ENCODE results near the gene PAFAH1B1. TPM values are rescaled to one million over a fixed set of nuclear protein-coding genes. Genes with fewer than 3 reads are reported as not detected.
"Not testable (repeated sequence)": the region's sequence is repeated elsewhere in the genome, so short reads cannot be mapped to it uniquely, and the experiment has no call there.

The PAFAH1B1 gene
- polyA plus RNA-seq, 2 donors, result 36.6 to 40.7 TPM

DNA sequence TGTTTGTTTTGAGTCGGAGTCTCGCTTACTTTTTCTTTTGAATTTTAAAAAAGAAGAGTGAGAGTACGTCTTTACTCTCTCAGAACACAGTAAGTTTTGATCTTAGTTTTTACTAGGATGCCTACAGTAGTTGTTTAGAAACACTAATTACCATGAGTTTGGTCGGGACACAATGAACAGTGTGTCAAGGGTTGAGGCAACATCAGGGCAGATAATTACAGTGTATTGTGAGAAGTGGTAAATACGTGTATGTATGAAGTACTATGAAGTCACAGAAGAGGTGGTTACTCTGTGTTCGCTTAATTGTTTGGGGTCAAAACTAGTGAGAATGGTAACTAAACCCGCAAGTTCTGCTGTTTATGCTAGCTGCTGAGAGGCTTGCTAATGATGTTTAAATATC is 18.2 kb downstream of the PAFAH1B1 start:
- Histone ChIP-seq H3K27me3 (ENCODE audit: control insufficient read depth in 1 of 2, insufficient read depth in 2 of 2, low read length in 2 of 2) (no peaks in the 10 kb centered on the region), H3K9me3 (ENCODE audit: control insufficient read depth in 2 of 2, insufficient read depth in 1 of 2, low read depth in 1 of 2, low read length in 1 of 2) (no peaks in the 10 kb centered on the region), H3K27ac (ENCODE audit: low read depth in 2 of 2, low read length in 1 of 2) (no peak overlapping the region), H3K4me1 (ENCODE audit: control insufficient read depth in 2 of 2, insufficient read depth in 2 of 2, low read length in 1 of 2) (peaks cover 3 to 6% of the 10 kb centered on the region in 2 donors), H3K36me3 (ENCODE audit: control insufficient read depth in 2 of 2, insufficient read depth in 2 of 2, low read length in 1 of 2) (peaks cover 0 to 3% of the 10 kb centered on the region in 2 donors), H3K4me3 (ENCODE audit: low read depth in 1 of 2, low read length in 2 of 2) (no peak overlapping the region)
- WGBS, 2 donors, result 73 to 80% methylated on average over 7 of the region's 7 CpGs

DNA sequence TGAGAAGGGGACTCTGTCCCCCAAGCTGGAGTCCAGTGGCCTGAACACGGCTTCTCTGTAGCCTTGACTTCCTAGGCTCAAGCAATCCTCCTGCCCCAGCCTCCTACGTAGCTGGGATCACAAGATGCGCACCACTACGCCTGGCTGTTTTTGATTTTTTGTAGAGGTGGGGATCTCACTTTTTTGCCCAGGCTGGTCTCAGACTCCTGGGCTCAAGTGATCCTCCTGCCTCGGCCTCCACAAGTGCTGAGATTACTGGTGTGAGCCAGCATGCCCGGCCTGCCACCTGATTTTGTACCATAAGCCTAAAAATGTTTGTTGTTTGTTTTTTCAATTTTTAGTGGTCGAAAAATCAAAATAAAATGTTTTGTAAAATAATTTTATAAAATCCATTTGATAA is 19.2 kb downstream of the PAFAH1B1 start:
- 96 to 97% methylated on average over 7 of the region's 7 CpGs for WGBS, 2 donors
- no peaks in the 10 kb centered on the region for H3K9me3 ChIP-seq (ENCODE audit: control insufficient read depth in 2 of 2, insufficient read depth in 1 of 2, low read depth in 1 of 2, low read length in 1 of 2)
- H3K27ac ChIP-seq (ENCODE audit: low read depth in 2 of 2, low read length in 1 of 2), result no peak overlapping the region
- peaks cover 0 to 3% of the 10 kb centered on the region in 2 donors for H3K36me3 ChIP-seq (ENCODE audit: control insufficient read depth in 2 of 2, insufficient read depth in 2 of 2, low read length in 1 of 2)
- peaks cover 3% of the 10 kb centered on the region in 2 donors for H3K4me1 ChIP-seq (ENCODE audit: control insufficient read depth in 2 of 2, insufficient read depth in 2 of 2, low read length in 1 of 2)
- H3K4me3 ChIP-seq (ENCODE audit: low read depth in 1 of 2, low read length in 2 of 2), result no peak overlapping the region
- H3K27me3 ChIP-seq (ENCODE audit: control insufficient read depth in 1 of 2, insufficient read depth in 2 of 2, low read length in 2 of 2), result no peaks in the 10 kb centered on the region

DNA sequence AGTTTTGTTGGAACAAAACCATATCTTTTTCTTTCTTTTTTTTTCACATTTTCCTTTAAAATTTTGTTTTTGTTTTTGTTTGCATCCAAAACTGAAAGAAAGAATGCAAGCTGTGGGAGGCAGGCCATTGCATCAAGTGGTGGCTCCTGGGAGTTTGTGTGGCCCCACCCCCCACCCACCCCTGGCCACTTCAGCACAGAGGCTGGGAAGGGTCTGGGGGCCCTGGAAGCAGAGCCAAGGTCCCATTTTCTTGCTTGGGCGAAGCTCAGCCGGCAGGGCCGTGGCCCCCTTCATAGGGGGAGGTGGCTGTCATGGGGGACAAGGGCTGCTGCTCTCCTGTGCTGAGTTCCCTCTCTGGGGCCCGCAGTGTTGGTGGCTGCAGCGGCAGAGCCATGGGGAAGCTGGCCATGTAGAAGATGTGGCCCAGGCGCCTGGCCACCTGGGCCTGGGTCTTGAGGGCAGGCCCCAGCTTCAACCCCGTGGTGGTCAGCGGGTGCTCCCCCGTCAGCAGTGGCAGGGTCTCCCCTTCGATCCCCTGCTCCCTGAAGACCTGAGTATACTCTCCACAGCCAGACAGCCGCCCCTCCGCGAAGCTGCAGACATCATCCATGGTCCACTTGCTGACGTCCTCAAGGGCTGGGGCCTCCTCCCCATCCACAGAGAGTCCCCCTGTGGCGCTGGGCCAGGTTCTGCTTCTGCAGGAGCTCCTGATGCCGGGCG is 19.8 kb downstream of the PAFAH1B1 start:
- 90 to 92% methylated on average over 16 to 17 of the region's 17 CpGs for WGBS, 2 donors
- peaks cover 0 to 3% of the 10 kb centered on the region in 2 donors for H3K36me3 ChIP-seq (ENCODE audit: control insufficient read depth in 2 of 2, insufficient read depth in 2 of 2, low read length in 1 of 2)
- H3K4me3 ChIP-seq (ENCODE audit: low read depth in 1 of 2, low read length in 2 of 2), result no peak overlapping the region
- no peaks in the 10 kb centered on the region for H3K9me3 ChIP-seq (ENCODE audit: control insufficient read depth in 2 of 2, insufficient read depth in 1 of 2, low read depth in 1 of 2, low read length in 1 of 2)
- peaks cover 3% of the 10 kb centered on the region in 2 donors for H3K4me1 ChIP-seq (ENCODE audit: control insufficient read depth in 2 of 2, insufficient read depth in 2 of 2, low read length in 1 of 2)
- no peaks in the 10 kb centered on the region for H3K27me3 ChIP-seq (ENCODE audit: control insufficient read depth in 1 of 2, insufficient read depth in 2 of 2, low read length in 2 of 2)
- H3K27ac ChIP-seq (ENCODE audit: low read depth in 2 of 2, low read length in 1 of 2), result no peak overlapping the region

DNA sequence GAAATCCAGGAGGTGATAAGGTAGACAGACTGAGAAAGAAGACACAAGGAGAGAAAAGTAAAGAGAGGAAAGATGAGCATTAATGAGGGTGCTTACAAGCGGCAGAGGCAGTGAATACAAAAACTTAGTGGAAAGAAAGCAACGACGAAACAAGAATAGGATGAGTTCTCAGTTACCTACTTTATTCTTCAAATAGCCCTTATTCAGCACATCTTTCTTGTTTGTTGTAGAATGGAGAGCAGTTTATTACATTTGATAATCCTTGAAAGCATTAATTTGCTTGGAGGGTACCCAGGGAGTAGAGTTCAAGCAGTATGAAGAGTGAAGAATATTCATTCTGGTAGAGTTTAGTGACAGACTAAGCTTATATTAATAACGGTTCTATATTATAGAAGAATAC is 22.4 kb downstream of the PAFAH1B1 start:
- Histone ChIP-seq H3K4me3 (ENCODE audit: low read depth in 1 of 2, low read length in 2 of 2) (no peak overlapping the region), H3K36me3 (ENCODE audit: control insufficient read depth in 2 of 2, insufficient read depth in 2 of 2, low read length in 1 of 2) (peaks cover 0 to 3% of the 10 kb centered on the region in 2 donors), H3K9me3 (ENCODE audit: control insufficient read depth in 2 of 2, insufficient read depth in 1 of 2, low read depth in 1 of 2, low read length in 1 of 2) (no peaks in the 10 kb centered on the region), H3K27ac (ENCODE audit: low read depth in 2 of 2, low read length in 1 of 2) (no peak overlapping the region), H3K4me1 (ENCODE audit: control insufficient read depth in 2 of 2, insufficient read depth in 2 of 2, low read length in 1 of 2) (peaks cover 3% of the 10 kb centered on the region in 2 donors), H3K27me3 (ENCODE audit: control insufficient read depth in 1 of 2, insufficient read depth in 2 of 2, low read length in 2 of 2) (no peaks in the 10 kb centered on the region)
- 88 to 91% methylated on average over 4 of the region's 4 CpGs for WGBS, 2 donors

DNA sequence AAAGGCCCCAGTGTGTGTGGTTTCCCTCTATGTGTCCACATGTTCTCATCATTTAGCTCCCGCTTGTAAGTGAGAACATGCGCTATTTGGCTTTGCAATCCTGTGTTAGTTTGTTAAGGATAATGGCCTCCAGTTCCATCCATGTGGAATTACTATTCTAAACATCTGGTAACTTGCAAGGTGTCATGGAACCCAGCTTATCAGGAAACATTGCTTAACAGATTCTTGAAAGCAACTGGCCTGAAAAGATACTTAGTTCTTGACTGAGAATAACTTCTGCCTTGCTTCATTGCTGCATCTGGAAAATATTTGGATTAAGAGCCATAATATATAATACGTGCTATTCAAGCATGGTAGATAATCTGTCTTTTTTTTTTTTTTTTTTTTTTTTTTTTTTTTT is 27.8 kb downstream of the PAFAH1B1 start:
- Histone ChIP-seq H3K27ac (ENCODE audit: low read depth in 2 of 2, low read length in 1 of 2) (no peak overlapping the region), H3K4me1 (ENCODE audit: control insufficient read depth in 2 of 2, insufficient read depth in 2 of 2, low read length in 1 of 2) (no peaks in the 10 kb centered on the region), H3K4me3 (ENCODE audit: low read depth in 1 of 2, low read length in 2 of 2) (no peak overlapping the region), H3K27me3 (ENCODE audit: control insufficient read depth in 1 of 2, insufficient read depth in 2 of 2, low read length in 2 of 2) (no peaks in the 10 kb centered on the region), H3K9me3 (ENCODE audit: control insufficient read depth in 2 of 2, insufficient read depth in 1 of 2, low read depth in 1 of 2, low read length in 1 of 2) (no peaks in the 10 kb centered on the region), H3K36me3 (ENCODE audit: control insufficient read depth in 2 of 2, insufficient read depth in 2 of 2, low read length in 1 of 2) (no peaks in the 10 kb centered on the region)
- 89% methylated on average over 3 of the region's 3 CpGs for WGBS, 2 donors

DNA sequence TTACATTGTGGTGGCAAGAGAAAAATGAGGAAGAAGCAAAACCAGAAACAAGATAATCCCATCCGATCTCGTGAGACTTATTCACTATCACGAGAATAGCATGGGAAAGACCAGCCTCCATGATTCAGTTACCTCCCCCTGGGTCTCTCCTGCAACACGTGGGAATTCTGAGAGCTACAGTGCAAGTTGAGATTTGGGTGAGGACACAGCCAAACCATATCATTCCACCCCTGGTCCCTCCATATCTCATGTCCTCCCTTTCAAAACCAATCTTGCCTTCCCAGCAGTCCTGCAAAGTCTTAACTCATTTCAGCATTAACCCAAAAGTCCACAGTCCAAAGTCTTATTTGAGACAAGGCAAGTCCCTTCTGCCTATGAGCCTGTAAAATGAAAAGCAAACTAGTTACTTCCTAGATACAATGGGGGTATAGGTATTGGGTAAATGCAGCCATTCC is 28.5 kb downstream of the PAFAH1B1 start:
- H3K4me3 ChIP-seq (ENCODE audit: low read depth in 1 of 2, low read length in 2 of 2); H3K9me3 ChIP-seq (ENCODE audit: control insufficient read depth in 2 of 2, insufficient read depth in 1 of 2, low read depth in 1 of 2, low read length in 1 of 2); H3K27me3 ChIP-seq (ENCODE audit: control insufficient read depth in 1 of 2, insufficient read depth in 2 of 2, low read length in 2 of 2); H3K4me1 ChIP-seq (ENCODE audit: control insufficient read depth in 2 of 2, insufficient read depth in 2 of 2, low read length in 1 of 2); H3K36me3 ChIP-seq (ENCODE audit: control insufficient read depth in 2 of 2, insufficient read depth in 2 of 2, low read length in 1 of 2); H3K27ac ChIP-seq (ENCODE audit: low read depth in 2 of 2, low read length in 1 of 2): not testable (repeated sequence)
- 79 to 87% methylated on average over 4 of the region's 4 CpGs for WGBS, 2 donors

DNA sequence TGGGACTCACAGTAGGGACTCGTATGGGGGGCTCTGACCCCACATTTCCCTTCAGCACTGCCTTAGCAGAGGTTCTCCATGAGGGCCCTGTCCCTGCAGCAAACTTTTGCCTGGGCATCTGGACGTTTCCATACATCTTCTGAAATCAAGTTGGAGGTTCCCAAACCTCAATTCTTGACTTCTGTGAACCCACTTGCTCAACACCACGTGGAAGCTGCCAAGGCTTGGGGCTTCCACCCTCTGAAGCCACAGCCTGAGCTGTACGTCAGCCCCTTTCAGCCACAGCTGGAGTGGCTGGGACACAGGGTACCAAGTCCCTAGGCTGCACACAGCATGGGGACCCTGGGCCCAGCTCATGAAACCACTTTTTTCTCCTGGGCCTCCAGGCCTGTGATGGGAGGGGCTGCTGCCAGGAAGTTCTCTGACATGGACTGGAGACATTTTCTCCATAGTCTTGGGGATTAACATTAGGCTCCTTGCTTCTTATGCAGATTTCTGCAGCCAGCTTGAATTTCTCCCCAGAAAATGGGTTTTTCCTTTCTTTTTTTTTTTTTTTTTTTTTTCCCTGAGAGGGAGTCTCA is 29.4 kb downstream of the PAFAH1B1 start:
- not testable (repeated sequence) for H3K36me3 ChIP-seq (ENCODE audit: control insufficient read depth in 2 of 2, insufficient read depth in 2 of 2, low read length in 1 of 2); H3K27ac ChIP-seq (ENCODE audit: low read depth in 2 of 2, low read length in 1 of 2); H3K4me1 ChIP-seq (ENCODE audit: control insufficient read depth in 2 of 2, insufficient read depth in 2 of 2, low read length in 1 of 2); H3K4me3 ChIP-seq (ENCODE audit: low read depth in 1 of 2, low read length in 2 of 2); H3K9me3 ChIP-seq (ENCODE audit: control insufficient read depth in 2 of 2, insufficient read depth in 1 of 2, low read depth in 1 of 2, low read length in 1 of 2); H3K27me3 ChIP-seq (ENCODE audit: control insufficient read depth in 1 of 2, insufficient read depth in 2 of 2, low read length in 2 of 2)
- WGBS, 2 donors, result 83 to 90% methylated on average over 4 of the region's 4 CpGs

DNA sequence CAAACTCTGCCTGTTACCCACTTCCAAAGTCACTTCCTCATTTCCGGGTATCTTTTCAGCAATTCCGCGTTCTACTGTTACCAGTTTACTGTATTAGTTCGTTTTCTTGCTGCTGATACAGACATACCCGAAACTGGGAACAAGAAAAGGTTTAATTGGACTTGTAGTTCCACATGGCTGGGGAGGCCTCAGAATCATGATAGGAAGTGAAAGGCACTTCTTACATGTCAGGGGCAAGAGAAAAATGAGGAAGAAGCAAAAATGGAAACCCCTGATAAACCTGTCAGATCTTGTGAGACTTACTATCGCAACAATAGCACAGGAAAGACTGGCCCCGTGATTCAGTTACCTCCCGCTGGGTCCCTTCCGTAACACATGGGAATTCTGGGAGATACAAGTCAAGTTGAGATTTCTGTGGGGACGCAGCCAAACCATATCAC is 30.9 kb downstream of the PAFAH1B1 start:
- no peaks in the 10 kb centered on the region for H3K27me3 ChIP-seq (ENCODE audit: control insufficient read depth in 1 of 2, insufficient read depth in 2 of 2, low read length in 2 of 2)
- no peaks in the 10 kb centered on the region for H3K4me1 ChIP-seq (ENCODE audit: control insufficient read depth in 2 of 2, insufficient read depth in 2 of 2, low read length in 1 of 2)
- H3K4me3 ChIP-seq (ENCODE audit: low read depth in 1 of 2, low read length in 2 of 2), result no peak overlapping the region
- peak overlapping the region in 1 of 2 donors; percentile 49 for H3K27ac ChIP-seq (ENCODE audit: low read depth in 2 of 2, low read length in 1 of 2)
- 72 to 76% methylated on average over 10 of the region's 10 CpGs for whole genome bisulfite sequencing, 2 donors
- no peaks in the 10 kb centered on the region for H3K36me3 ChIP-seq (ENCODE audit: control insufficient read depth in 2 of 2, insufficient read depth in 2 of 2, low read length in 1 of 2)
- H3K9me3 ChIP-seq (ENCODE audit: control insufficient read depth in 2 of 2, insufficient read depth in 1 of 2, low read depth in 1 of 2, low read length in 1 of 2), result no peaks in the 10 kb centered on the region

DNA sequence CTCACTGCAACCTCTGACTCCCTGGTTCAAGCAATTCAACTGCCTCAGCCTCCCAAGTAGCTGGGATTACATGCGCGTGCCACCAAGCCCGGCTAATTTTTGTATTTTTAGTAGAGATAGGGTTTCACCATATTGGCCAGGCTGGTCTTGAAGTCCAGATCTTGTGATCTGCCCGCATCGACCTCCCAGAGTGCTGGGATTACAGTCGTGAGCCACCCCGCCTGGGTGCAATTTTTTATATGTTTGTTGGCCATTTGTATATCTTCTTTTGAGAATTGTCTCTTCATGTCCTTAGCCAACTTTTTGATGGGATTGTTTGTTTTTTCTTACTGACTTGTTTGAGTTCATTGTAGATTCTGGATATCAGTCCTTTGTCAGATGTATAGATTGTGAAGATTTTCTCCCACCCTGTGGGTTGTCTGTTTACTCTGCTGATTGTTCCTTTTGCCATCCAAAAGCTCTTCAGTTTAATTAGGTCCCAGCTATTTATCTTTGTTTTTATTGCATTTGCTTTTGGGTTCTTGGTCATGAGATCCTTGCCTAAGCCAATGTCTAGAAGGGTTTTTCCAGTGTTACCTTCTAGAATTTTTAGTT is 33.3 kb downstream of the PAFAH1B1 start:
- H3K27me3 ChIP-seq (ENCODE audit: control insufficient read depth in 1 of 2, insufficient read depth in 2 of 2, low read length in 2 of 2); H3K36me3 ChIP-seq (ENCODE audit: control insufficient read depth in 2 of 2, insufficient read depth in 2 of 2, low read length in 1 of 2); H3K27ac ChIP-seq (ENCODE audit: low read depth in 2 of 2, low read length in 1 of 2); H3K4me1 ChIP-seq (ENCODE audit: control insufficient read depth in 2 of 2, insufficient read depth in 2 of 2, low read length in 1 of 2); H3K4me3 ChIP-seq (ENCODE audit: low read depth in 1 of 2, low read length in 2 of 2); H3K9me3 ChIP-seq (ENCODE audit: control insufficient read depth in 2 of 2, insufficient read depth in 1 of 2, low read depth in 1 of 2, low read length in 1 of 2): not testable (repeated sequence)
- 96 to 97% methylated on average over 7 of the region's 7 CpGs for WGBS, 2 donors

All from esophagus (tissue), 2 donors.